NK-92 treated with Interleukin-12 subunit alpha and Interleukin-12 subunit beta, amount 100 ng/mL, for 24 hours (cell line): ENCODE results near the gene LRRC8C.
"Not testable (repeated sequence)": the region's sequence is repeated elsewhere in the genome, so short reads cannot be mapped to it uniquely, and the experiment has no call there.

ENCODE experiments used
- DNase-seq: peaks from one replicate; lab custom pipeline; 2025; lab: John Stamatoyannopoulos, UW

LRRC8C gene

GRCh38 chr1:89607586-89608318 is 25.2 kb upstream of the LRRC8C start:
- no peak for DNase-seq

DNA sequence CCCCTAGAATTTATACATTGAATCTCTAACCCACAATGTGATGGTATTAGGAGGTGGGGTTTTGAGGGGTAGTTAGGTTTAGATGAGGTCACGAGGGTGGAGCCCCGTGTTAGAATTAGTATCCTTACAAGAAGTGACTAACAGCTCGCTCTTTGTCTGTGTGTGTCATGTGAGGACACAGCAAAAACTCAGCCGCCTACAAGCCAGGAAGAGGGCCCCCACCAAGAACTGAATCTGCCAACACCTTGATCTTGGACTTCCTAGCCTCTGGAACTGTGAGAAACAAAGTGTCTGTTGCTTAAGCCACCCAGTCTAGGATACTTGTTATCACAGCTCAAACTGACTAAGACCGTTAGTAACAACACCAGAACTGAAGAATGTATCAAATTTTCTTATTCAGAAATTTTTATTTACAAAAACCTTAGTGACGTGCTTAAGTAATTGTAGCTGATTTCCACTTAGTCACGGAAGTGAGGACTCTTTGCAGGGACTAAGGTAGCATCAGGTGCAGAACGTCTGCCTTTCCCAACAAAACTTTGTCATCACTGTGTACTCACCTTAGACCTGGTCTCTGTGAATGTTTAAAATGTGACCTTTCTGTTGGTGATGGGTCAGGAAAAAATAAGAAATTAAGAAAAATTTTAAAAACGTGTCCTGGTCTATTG is 24.5 kb upstream of the LRRC8C start:
- no peak for DNase-seq

- DNase-seq: no peak
Observed at GRCh38 chr1:89608984-89609725, 23.8 kb upstream of the LRRC8C start.

DNA sequence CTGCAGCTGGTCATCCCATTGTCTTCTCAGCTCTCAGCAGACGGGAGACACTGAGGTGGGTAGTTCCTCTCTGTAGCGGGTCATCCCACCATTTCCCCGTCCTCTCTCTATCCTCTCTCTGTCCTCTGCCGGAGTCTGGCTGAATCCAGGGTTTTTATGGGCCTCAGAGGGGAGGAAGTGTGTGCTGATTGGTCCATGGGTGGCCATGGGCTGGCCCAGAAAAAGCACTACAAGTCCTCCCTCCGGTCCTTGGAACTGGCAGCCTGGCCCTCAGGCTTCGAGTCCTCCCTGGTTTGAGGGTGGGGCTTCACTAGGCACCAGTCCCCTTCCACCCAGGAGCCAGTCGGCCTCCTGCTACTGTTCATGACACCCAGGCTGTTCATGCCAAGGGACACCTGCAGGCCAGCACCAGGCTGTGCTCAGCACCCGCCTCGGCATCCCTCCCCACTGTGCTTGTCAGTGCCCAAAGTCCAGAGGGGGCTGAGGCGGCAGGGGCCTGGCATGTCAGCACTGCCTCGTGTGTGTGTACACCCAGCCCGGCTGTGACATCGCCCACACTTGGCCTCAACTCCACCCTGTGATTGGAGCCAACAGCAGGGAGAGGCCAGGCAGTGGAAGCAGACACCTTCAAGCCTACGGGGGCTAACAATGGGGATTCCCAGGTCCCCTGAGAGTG is 23.0 kb upstream of the LRRC8C start:
- DNase-seq: no peak

DNA sequence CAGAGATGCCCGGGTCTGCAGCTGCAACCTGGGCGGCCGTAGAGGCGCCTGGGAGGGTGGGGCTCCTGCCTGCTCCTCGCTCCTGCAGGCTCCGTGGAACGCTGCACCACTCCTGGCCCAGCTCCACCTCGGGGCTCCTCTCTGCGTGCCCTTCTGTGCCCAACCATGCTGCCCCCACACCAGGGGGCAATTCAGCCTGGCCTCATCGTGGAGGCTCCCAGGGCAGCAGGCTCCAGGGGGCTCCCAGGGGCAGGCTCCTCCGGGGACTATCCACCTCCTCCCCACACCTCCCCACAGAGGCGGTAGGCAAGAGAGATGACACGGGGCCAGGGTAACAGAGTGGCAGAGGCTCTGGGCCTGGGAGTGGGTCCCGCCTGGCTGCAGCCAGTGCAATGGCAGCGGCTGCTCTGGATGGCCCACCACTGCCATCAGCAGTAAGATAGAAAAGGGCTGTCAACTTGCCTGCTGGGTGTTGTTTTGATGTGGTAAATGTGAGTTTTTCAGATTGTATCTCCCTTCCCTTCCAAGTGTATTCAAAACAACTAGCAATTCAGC is 22.4 kb upstream of the LRRC8C start:
- no peak for DNase-seq

- no peak for DNase-seq
Observed at GRCh38 chr1:89611721-89612120, 21.2 kb upstream of the LRRC8C start.

DNA sequence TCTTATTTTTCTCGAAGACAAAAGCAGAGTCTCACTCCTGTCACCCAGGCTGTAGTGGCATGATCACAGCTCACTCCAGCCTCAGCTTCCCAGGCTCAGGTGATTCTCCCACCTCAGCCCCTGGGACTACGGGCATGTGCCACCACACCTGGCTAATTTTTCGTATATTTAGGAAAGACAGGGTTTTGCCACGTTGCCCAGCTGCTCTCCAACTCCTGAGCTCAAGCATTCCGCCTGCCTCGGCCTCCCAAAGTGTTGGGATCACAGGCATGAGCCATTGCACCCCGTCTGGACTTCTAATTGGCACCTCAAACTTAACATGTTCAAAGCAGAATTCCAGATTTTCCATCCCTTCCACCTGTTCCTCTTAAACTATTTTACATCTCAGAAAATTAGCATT is 19.0 kb upstream of the LRRC8C start:
- no peak for DNase-seq

- DNase-seq: no peak
Observed at GRCh38 chr1:89615676-89616598, 17.0 kb upstream of the LRRC8C start.

GRCh38 chr1:89616844-89617627 is 15.9 kb upstream of the LRRC8C start:
- DNase-seq: no peak

DNA sequence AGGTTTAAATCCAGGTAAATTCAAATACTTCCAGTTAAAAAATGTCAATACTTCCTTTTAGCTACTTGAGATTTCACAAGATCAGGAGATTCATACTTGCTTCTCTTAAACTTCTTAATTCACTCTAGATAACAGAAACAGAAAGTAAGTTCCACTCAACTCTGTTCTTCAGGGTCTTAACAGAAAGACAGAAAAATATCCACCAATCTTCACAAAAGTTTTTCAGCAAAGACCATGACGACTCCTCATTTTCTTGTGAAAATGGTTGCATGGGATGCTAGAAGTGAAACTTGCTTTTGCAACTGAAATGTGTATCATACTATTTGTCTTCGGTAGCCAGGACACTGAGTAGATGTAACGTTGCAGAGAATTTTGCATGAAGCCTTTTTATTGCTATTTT is 12.3 kb upstream of the LRRC8C start:
- DNase-seq: no peak

DNA sequence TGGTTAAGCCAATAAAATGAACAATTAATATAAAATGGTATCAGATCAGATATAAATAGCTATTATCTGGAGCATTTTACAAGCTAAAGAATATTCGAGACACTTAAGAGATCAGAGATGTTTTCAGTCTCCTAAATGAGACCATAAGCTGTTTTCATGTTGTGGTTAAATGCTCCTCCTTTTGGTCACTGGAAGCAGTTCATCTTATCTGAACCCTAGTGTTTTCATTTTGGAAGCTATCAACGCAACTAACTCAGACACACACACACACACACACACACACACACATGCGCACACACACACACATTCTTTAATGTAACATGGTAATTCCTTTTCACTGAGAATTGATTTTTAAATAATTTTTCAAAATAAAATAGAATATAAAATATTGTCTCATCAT is 10.0 kb upstream of the LRRC8C start:
- DNase-seq: no peak

GRCh38 chr1:89624314-89624713 is 8.6 kb upstream of the LRRC8C start:
- DNase-seq: no peak

GRCh38 chr1:89624715-89625323 is 8.1 kb upstream of the LRRC8C start:
- no peak for DNase-seq

- DNase-seq: no peak
Observed at GRCh38 chr1:89627596-89627962, 5.3 kb upstream of the LRRC8C start.

GRCh38 chr1:89629146-89629545 is 3.8 kb upstream of the LRRC8C start:
- DNase-seq: no peak

- DNase-seq: not testable (repeated sequence)
Observed at GRCh38 chr1:89629600-89629999, 3.3 kb upstream of the LRRC8C start.

- DNase-seq: no peak
Observed at GRCh38 chr1:89630048-89630447, 2.9 kb upstream of the LRRC8C start.

DNA sequence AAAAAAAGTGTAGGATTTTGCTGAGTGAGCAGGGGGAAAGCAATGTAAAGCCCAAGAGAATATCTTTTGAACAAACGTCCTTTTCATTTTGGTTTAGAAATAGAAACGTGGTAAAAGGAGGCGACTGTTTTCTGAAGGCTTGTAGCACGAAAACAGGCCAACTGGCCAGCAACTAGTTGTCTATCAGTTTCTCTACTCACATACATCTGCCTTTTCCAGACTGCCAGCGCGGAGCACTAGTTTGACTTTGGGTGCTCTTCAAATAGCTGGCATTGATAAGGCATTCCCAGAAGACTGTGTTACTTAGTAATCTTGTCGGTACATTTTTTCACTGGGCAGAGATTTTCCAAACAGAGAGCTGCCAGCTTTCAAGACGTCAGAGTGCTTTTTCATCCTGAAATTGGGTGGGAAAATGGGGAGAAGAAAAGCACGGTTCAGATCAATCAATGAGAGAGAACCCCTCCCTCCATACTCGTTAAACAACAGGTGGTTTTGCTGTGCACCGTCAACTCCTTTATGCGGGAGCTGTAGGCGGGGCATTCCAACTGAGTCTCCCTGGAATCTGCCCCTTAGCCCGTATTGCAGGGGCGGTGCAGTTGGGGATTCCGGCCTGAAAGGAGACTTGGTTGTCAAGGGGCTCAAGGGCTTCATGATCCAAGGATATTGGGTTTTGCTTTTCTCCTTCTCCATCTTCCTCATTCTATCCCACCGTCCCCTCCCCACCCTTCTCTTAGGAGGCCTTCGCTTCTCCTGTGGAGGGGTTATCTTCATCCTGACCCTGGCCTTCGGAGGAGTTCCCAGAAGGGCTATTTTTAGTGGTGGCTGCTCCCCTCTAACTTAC is 884 bp upstream of the LRRC8C start:
- DNase-seq: no peak

DNA sequence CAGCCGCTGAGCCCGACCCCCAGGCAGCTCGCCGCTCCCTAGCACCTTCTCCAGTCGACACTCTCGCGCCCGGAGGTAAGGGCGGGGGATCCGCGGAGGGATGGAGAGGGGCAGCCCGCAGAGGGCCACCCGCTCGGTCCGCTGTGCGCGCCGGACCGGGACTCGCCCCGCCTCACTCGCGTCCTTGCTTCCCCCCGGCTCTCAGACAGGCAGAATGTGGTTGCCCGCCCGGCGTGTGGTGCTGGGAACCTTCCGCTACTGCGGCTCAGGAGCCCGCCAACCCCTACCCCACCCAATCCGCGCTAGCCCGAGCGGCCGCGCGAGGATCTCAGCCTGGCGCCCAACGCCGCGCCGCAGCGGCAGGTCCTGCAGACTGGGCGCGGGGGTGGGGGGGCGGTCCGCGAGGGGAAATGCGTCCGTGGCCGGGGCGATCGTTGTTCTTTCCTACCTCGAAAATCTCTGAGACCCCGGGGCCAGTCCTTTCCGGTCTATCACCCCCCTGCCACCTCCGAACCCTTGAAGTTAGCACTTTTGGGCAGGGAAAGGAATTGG is 404 bp downstream of the LRRC8C start:
- peak; percentile 74 for DNase-seq
